ENCODE data around the gene ITGA7. TPM values are rescaled to one million over a fixed set of nuclear protein-coding genes. Genes with fewer than 3 reads are reported as not detected.

ITGA7 gene
- total RNA-seq (2014; rRNA removed; shearing (Covaris generic)) = 6.5 and 6.9 TPM in 2 replicates

DNA sequence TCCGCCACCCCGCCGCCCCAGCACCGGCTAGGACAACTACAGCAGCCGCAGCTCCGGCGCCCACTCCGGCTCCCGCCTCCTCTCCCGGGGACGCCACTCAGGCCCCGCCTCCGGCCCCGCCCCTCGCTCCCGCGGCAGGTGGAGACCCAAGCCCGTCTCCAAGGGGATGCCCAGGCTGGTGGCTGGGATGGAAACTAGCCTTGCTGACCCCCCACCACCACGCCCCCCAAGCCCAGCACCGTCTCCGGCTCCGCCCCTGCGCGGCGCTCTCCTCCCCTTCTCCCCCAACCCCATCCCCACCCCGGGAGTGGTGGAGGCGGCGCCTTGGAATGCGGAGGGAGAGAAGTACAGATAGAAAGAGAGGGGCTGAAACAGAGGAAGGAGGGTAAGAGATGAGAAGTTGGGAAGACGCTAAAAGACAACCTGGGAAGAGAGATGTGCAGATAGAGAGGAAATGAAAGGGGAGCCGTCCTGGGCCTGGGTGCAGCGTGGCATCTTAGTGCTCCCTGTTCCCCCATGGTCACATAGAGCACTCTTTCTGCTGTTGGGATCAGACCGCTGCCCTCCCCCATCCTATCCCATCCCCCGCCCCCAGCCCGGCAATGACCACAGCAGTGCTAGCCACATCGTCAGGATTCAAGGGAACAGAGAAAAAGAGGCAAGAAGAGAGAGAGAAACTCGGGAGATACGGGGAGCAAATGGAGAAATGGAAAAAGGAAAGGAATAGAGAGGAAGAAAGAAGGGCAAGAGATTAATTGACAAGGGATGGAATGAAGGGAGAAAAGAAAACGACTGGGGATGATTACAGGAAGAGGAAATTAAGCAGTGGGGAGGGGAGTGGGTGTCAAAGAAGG, at the start of gene ITGA7:
Gene ITGA7 (minus strand): TSS at position 64 of the 854 bp plus-strand sequence. CDS start 222 bp downstream, outside the sequence.

GRCh38 chr12:55742719-55743405, 35.2 kb upstream of the ITGA7 start, which contains the start of gene GDF11:
GDF11 (plus strand) TSS chr12:55743122; CDS start chr12:55743317, 195 bp downstream.

GRCh38 chr12:55728939-55729818, 21.5 kb upstream of the ITGA7 start, which contains the start of gene CD63:
CD63 (minus strand) TSS chr12:55729009; CDS start chr12:55728341, 668 bp downstream.

DNA sequence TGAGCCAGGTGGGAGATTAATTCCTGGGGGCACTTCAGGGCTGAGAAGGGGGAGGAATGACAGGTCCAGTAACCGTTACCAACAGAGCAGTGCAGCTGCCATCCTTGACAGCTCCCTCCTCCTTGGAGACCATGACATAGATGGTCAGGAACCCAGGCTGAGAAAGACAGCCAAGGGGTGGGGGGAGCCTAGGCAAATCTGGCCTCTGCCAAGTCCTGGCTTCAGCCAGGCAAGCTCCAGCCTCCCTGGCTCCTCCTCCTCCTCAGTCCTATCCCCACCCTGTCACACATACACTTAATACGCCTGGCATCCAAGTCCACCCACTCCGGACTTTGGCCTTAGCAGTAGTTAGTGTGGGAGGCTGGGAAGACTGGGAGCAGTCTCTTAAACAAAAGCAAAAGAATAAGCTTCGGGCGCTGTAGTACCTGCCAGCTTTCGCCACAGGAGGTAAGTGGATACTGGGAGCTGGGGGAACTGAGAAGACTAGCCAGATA, 12.4 kb upstream of the ITGA7 start, which contains the start of gene RDH5:
Gene RDH5 (plus strand): TSS at position 323 of the 494 bp plus-strand sequence. CDS start 792 bp downstream, outside the sequence.

DNA sequence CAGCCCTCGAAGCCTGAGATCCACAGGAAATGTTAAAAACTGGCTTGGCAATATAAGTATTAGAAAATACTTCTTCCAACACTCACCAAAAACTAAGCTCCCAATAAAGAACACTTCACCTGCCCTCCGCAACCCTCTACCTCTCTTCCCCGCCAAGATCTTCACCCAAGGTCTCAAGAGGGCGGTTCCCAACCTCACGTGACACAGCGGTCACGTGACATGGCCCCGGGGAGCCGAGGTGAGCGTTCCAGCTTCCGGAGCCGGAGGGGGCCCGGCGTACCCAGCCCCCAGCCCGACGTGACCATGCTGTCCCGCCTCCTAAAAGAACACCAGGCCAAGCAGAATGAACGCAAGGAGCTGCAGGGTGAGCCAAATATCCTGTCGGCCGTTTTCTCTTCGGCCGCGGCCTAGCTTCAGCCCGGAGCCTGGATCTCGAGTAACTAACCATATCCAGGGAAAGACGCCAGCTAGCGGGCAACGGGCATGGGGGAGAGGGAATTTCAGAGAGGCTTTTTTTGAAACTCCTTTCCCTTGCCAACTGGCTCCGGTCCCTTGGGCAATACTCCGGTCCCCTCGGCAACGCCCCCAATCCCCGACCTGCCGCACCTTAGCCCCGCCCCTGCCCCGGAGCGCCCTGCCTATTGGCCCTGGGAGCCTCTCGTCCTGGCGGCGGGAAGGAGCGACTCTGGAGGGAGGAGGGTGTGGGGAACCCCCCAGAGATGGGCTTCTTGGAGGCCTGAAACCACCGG, 8.3 kb upstream of the ITGA7 start, which contains the start of gene BLOC1S1:
Gene BLOC1S1 (plus strand): TSS at position 214 of the 749 bp plus-strand sequence. CDS start 6 bp downstream, at position 220.

GRCh38 chr12:55636853-55637252, 70.9 kb downstream of the ITGA7 start, which contains the start of gene OR10P1:
OR10P1 (plus strand) TSS chr12:55636892; CDS start chr12:55636892, 0 bp downstream.

Small RNA genes lying within 50 kb of the gene (small RNA-seq; reads per million reads assigned to genes)
- gene AC009779.1 = not detected
- not detected for gene AC009779.5
- gene RF00017 = not detected

Other genes with a start within 250 kb of the ITGA7 start
- gene OR6C70, start 237.8 kb downstream of the ITGA7 start, total RNA-seq (2014; rRNA removed; shearing (Covaris generic)) = 0.38 TPM in 1 of 2 replicates, not detected in the other
- not detected in 2 replicates for gene OR6C68, start 215.5 kb downstream of the ITGA7 start, total RNA-seq (2014; rRNA removed; shearing (Covaris generic))
- not detected in 2 replicates for gene OR6C4, start 158.3 kb downstream of the ITGA7 start, total RNA-seq (2014; rRNA removed; shearing (Covaris generic))
- gene OR2AP1, start 135.4 kb downstream of the ITGA7 start, total RNA-seq (2014; rRNA removed; shearing (Covaris generic)) = not detected in 2 replicates
- not detected in 2 replicates for gene OR10P1, start 71.0 kb downstream of the ITGA7 start, total RNA-seq (2014; rRNA removed; shearing (Covaris generic))
- gene BLOC1S1, start 8.1 kb upstream of the ITGA7 start, total RNA-seq (2014; rRNA removed; shearing (Covaris generic)) = 218 and 226 TPM in 2 replicates
- 11.8 and 14.3 TPM in 2 replicates for gene RDH5, start 12.5 kb upstream of the ITGA7 start, total RNA-seq (2014; rRNA removed; shearing (Covaris generic))
- gene CD63, start 21.1 kb upstream of the ITGA7 start, total RNA-seq (2014; rRNA removed; shearing (Covaris generic)) = 883 and 969 TPM in 2 replicates
- gene GDF11, start 35.2 kb upstream of the ITGA7 start, total RNA-seq (2014; rRNA removed; shearing (Covaris generic)) = 13.4 and 17.0 TPM in 2 replicates
- gene SARNP, start 109.8 kb upstream of the ITGA7 start, total RNA-seq (2014; rRNA removed; shearing (Covaris generic)) = 155 and 176 TPM in 2 replicates
- 19.9 and 24.5 TPM in 2 replicates for gene ORMDL2, start 110.1 kb upstream of the ITGA7 start, total RNA-seq (2014; rRNA removed; shearing (Covaris generic))
- 47.0 and 47.4 TPM in 2 replicates for gene DNAJC14, start 121.7 kb upstream of the ITGA7 start, total RNA-seq (2014; rRNA removed; shearing (Covaris generic))
- 2.0 and 3.9 TPM in 2 replicates for gene MMP19, start 135.0 kb upstream of the ITGA7 start, total RNA-seq (2014; rRNA removed; shearing (Covaris generic))
- 42.0 and 55.8 TPM in 2 replicates for gene PYM1, start 220.0 kb upstream of the ITGA7 start, total RNA-seq (2014; rRNA removed; shearing (Covaris generic))
- 29.5 and 33.4 TPM in 2 replicates for gene DGKA, start 223.3 kb upstream of the ITGA7 start, total RNA-seq (2014; rRNA removed; shearing (Covaris generic))

All from A375 (cell line).